CD14-positive monocyte (primary cell): ENCODE measurements around the gene KNDC1. TPM values are rescaled to one million over a fixed set of nuclear protein-coding genes. Genes with fewer than 3 reads are reported as not detected.

Source experiments
- DNase-seq, 3 donors: peaks; one replicate each; pipeline ENCODE4 v3.0.0-alpha.2; 2011 to 2022
- H2AFZ ChIP-seq: 2 replicates; pipeline ENCODE4 v1.6.0; 2012; ENCODE audit warnings: mild to moderate bottlenecking, low read depth, low read length, inconsistent platforms; ENCODE audit not compliant: insufficient read depth, poor library complexity, severe bottlenecking
- H3K27ac ChIP-seq, 2 donors: 1 replicate in 1 of 2; 2 replicates in 1 of 2; pipeline ENCODE4 v1.5.1; 2012 to 2013; ENCODE audit warnings: low read length in 2 of 2, control low read depth in 1 of 2, inconsistent platforms in 1 of 2, low read depth in 1 of 2, mild to moderate bottlenecking in 1 of 2
- H3K27me3 ChIP-seq, 2 donors: one replicate each; pipeline versions ENCODE4 v1.6.0 to v1.6.1; 2011 to 2013; ENCODE audit warnings: low read length in 2 of 2; ENCODE audit not compliant: control insufficient read depth in 2 of 2, insufficient read depth in 2 of 2
- H3K36me3 ChIP-seq, 2 donors: replicated peaks in 1 of 2; 1 replicate in 1 of 2; 2 replicates in 1 of 2; pipeline versions ENCODE4 v1.5.1 to v1.6.1; 2012 to 2013; ENCODE audit warnings: low read length in 2 of 2, control low read depth in 1 of 2, inconsistent platforms in 1 of 2, mild to moderate bottlenecking in 1 of 2; ENCODE audit not compliant: insufficient read depth in 2 of 2, control insufficient read depth in 1 of 2
- H3K4me1 ChIP-seq, 2 donors: 1 replicate in 1 of 2; 2 replicates in 1 of 2; pipeline versions ENCODE4 v1.5.1 to v1.6.1; 2012 to 2013; ENCODE audit warnings: low read length in 2 of 2, control low read depth in 1 of 2, inconsistent platforms in 1 of 2, mild to moderate bottlenecking in 1 of 2, moderate library complexity in 1 of 2; ENCODE audit not compliant: insufficient read depth in 2 of 2, control insufficient read depth in 1 of 2
- H3K4me2 ChIP-seq: replicated peaks from 2 replicates; pipeline ENCODE3; 2012; ENCODE audit warnings: low read length, moderate library complexity, mild to moderate bottlenecking; ENCODE audit not compliant: poor library complexity, severe bottlenecking; ENCODE audit errors: extremely low read depth
- H3K4me3 ChIP-seq, 3 experiments: fragments of 200-600 bp in 1 of 3; sonication (generic) in 1 of 3; replicated peaks in 1 of 3; 1 replicate in 2 of 3; 2 replicates in 1 of 3; pipeline ENCODE4 v1.5.1; 2011 to 2013; ENCODE audit warnings: low read length in 3 of 3, mild to moderate bottlenecking in 3 of 3, control low read depth in 2 of 3, low read depth in 2 of 3, inconsistent platforms in 1 of 3, moderate library complexity in 1 of 3
- H3K79me2 ChIP-seq: 2 replicates; pipeline ENCODE4 v1.6.0; 2012; ENCODE audit warnings: mild to moderate bottlenecking, control low read depth, inconsistent platforms, low read length, moderate library complexity; ENCODE audit not compliant: insufficient read depth
- H3K9ac ChIP-seq: 2 replicates; pipeline ENCODE4 v1.6.0; 2017; ENCODE audit warnings: low read length, mild to moderate bottlenecking; ENCODE audit not compliant: insufficient read depth, poor library complexity, severe bottlenecking
- H3K9me3 ChIP-seq, 2 donors: replicated peaks in 1 of 2; 1 replicate in 1 of 2; 2 replicates in 1 of 2; pipeline versions ENCODE4 v1.5.1 to v1.6.1; 2012 to 2013; ENCODE audit warnings: low read length in 2 of 2, control low read depth in 1 of 2; ENCODE audit not compliant: control insufficient read depth in 1 of 2, insufficient read depth in 1 of 2
- H4K20me1 ChIP-seq: 2 replicates; pipeline ENCODE4 v1.6.0; 2012; ENCODE audit warnings: mild to moderate bottlenecking, low read length, control low read depth, moderate library complexity; ENCODE audit not compliant: insufficient read depth
- H3K27ac Mint-ChIP-seq, 7 donors: one replicate each; pipeline ENCODE4 v1.8.0; 2020; ENCODE audit warnings: mild to moderate bottlenecking in 7 of 7, mixed read lengths in 7 of 7, moderate library complexity in 6 of 7, inconsistent platforms in 2 of 7
- H3K27me3 Mint-ChIP-seq, 3 donors: one replicate each; pipeline ENCODE4 v1.8.0; 2021 to 2022; ENCODE audit warnings: low read depth in 3 of 3, mild to moderate bottlenecking in 3 of 3, mixed read lengths in 3 of 3, moderate library complexity in 3 of 3, inconsistent platforms in 1 of 3
- H3K36me3 Mint-ChIP-seq, 2 donors: one replicate each; pipeline ENCODE4 v1.8.0; 2020; ENCODE audit warnings: mixed read lengths in 2 of 2, inconsistent platforms in 1 of 2, mild to moderate bottlenecking in 1 of 2
- H3K4me1 Mint-ChIP-seq: one replicate; pipeline ENCODE4 v1.8.0; 2020; ENCODE audit warnings: mild to moderate bottlenecking, mixed read lengths
- H3K4me3 Mint-ChIP-seq, 2 donors: one replicate each; pipeline ENCODE4 v1.8.0; 2020; ENCODE audit warnings: mild to moderate bottlenecking in 2 of 2, mixed read lengths in 2 of 2, moderate library complexity in 1 of 2
- H3K9me3 Mint-ChIP-seq, 7 donors: one replicate each; pipeline ENCODE4 v1.8.0; 2020 to 2022; ENCODE audit warnings: mixed read lengths in 7 of 7, mild to moderate bottlenecking in 6 of 7, moderate library complexity in 6 of 7, inconsistent platforms in 2 of 7
- WGBS: methylation state at CpG from one replicate; pipeline ENCODE4 v1.1.5; 2013; ENCODE audit warnings: missing lambda C conversion rate; ENCODE audit not compliant: insufficient coverage; 5-methylcytosine and 5-hydroxymethylcytosine counted together
- intact Hi-C, 2 donors: fragments of 100-400 bp; cut with micrococcal nuclease; formaldehyde crosslinking; loops; one replicate each; pipeline versions ENCODE4 v1.15.0 to v1.15.1; 2023
- polyA minus RNA-seq: library from RNA; depleted of rRNA, polyadenylated mRNA; stranded (reverse); fragments of >200 nt; gene quantifications from 2 replicates; pipeline ENCODE4 v1.2.3, GENCODE V29; 2012
- polyA plus RNA-seq, 3 donors: library from polyadenylated mRNA; depleted of rRNA in 1 of 3; unstranded in 2 of 3; stranded (reverse) in 1 of 3; fragments of 300-500 nt in 2 of 3; fragments of >200 nt in 1 of 3; fragmentation: Illumina TruSeq in 2 of 3; gene quantifications; 1 replicate in 2 of 3; 2 replicates in 1 of 3; pipeline ENCODE4 v1.2.3, GENCODE V29; 2012 to 2021
- total RNA-seq, 12 experiments: library from RNA in 1 of 12; stranded (reverse) in 1 of 12; fragments of 120-200 nt in 1 of 12; gene quantifications; one replicate each; pipeline ENCODE4 v1.2.4 and lab custom pipeline; 2013 to 2026; ENCODE audit warnings: mixed read lengths in 6 of 12, inconsistent platforms in 1 of 12
- TF ChIP-seq, protein P1 (sequence below): fragments of 200-600 bp; IDR thresholded peaks from one replicate; pipeline ENCODE4 v1.8.0; 2022; ENCODE audit warnings: antibody characterized with exemption, mild to moderate bottlenecking

Gene KNDC1, protein sequence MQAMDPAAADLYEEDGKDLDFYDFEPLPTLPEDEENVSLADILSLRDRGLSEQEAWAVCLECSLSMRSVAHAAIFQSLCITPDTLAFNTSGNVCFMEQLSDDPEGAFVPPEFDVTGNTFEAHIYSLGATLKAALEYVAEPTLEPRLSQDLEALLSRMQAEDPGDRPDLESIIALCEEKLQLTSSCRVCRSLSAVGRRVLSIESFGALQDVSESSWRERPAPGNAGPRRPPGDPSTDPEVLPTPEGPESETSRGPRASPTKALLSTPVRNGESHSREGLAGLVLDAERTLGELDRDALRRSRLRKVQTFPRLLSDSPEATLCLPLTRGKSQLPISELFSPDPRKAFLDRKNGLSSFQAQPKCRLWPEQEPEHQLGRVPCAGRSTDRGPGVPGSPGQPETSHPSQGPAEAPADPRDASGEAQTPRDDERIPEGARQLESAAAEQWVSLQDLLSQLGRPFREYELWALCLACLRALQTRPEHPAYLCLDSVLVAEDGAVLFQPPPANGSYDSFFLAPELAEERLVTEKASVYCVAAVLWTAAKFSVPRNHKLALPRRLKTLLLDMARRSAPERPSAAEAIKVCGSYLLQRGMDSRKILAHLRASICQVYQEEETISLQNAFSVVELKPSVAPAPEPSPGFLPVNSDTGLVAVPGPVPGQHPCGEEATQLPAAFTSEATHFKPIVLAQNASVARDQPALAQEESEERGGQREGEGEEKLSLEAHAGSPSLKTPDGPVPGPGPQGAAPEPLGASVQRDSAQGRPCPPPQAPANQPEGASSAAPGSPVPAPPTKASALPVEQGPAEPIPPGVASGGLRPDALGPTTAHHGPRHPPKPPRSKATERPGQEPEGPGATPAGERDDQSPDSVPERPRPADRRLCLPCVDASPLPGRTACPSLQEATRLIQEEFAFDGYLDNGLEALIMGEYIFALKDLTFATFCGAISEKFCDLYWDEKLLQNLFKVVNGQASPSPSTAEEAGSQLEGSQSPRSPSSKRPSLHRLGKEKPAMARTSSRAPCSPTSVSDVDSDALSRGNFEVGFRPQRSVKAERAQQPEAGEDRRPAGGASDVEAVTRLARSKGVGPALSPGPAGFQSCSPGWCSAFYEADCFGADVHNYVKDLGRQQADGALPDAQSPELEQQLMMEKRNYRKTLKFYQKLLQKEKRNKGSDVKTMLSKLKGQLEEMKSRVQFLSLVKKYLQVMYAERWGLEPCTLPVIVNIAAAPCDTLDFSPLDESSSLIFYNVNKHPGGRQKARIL (N-terminal part only)
- 0.62 TPM for total RNA-seq (2013)
- under 1 TPM in 2 of 3 donors, not detected in 1; 0.22 to 0.80 TPM for polyA plus RNA-seq
- 0.83 and 1.4 TPM in 2 replicates for polyA minus RNA-seq
- total RNA-seq (lab: John Stamatoyannopoulos, UW), result 0.96 to 6.9 (median 3.0) reads per million in 11 experiments

DNA sequence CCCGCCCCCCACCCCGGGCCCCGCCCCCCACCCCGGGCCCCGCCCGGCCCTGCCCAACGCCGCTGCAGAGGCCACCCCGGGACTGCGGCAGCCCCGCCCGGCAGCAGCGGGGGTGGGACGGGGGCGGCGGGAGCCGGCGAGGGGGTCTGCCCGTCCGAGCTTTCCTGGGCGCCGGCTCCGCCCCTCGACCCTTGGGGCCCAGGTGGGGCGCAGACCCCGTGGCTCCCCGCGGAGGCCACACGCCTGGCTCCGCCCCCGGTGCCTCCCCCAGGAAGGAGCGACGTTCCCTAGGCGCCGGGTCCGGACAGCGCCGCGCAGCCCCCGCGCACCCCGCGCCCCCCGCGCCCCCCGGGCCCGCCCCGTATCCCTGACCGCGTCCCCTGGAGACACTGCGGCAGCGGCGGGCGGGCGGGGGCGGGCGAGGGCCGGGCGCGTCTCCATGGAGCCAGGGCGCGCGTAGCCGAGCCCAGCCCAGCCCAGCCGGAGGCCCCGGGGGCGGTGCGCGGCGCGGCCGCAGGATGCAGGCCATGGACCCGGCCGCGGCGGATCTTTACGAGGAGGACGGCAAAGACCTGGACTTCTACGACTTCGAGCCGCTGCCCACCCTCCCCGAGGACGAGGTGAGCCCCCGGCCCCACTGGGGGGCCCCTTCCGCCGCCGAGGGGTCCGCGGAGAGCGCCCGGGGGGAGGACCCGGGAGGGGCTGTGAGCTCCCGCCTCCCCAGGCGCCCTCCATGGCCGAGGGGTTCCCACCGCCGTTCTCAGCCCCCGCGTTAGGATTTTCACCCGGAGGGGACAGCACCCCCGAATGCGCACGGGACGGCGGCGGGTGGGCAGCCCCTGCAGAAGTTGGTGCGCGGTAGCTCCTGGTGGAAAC, at the start of gene KNDC1:
KNDC1 (plus strand) TSS at position 270 of the 876 bp plus-strand sequence; CDS start at position 519, 249 bp downstream.
- Histone ChIP-seq H2AFZ (no peak within 1 kb of the TSS), H3K4me2 (peak within 1 kb of the TSS; percentile 49), H3K4me1 (peaks cover 0 to 3% of the 10 kb centered on the region in 2 donors), H3K9ac (no peak within 1 kb of the TSS), H3K79me2 (no peaks in the 10 kb centered on the region), H3K27ac (no peak within 1 kb of the TSS), H3K9me3 (no peaks in the 10 kb centered on the region), H3K27me3 (peaks cover 13 to 41% of the 10 kb centered on the region in 2 donors), H3K36me3 (no peaks in the 10 kb centered on the region), H3K4me3 (peak within 1 kb of the TSS; percentile 9 to 47 (median 16)), H4K20me1 (no peaks in the 10 kb centered on the region)
- TF ChIP-seq, protein P1, sequence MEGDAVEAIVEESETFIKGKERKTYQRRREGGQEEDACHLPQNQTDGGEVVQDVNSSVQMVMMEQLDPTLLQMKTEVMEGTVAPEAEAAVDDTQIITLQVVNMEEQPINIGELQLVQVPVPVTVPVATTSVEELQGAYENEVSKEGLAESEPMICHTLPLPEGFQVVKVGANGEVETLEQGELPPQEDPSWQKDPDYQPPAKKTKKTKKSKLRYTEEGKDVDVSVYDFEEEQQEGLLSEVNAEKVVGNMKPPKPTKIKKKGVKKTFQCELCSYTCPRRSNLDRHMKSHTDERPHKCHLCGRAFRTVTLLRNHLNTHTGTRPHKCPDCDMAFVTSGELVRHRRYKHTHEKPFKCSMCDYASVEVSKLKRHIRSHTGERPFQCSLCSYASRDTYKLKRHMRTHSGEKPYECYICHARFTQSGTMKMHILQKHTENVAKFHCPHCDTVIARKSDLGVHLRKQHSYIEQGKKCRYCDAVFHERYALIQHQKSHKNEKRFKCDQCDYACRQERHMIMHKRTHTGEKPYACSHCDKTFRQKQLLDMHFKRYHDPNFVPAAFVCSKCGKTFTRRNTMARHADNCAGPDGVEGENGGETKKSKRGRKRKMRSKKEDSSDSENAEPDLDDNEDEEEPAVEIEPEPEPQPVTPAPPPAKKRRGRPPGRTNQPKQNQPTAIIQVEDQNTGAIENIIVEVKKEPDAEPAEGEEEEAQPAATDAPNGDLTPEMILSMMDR, result no peak
- Mint-ChIP-seq H3K36me3 (no peaks in the 10 kb centered on the region), H3K4me1 (no peaks in the 10 kb centered on the region), H3K9me3 (peaks cover 0 to 3% (median 0%) of the 10 kb centered on the region in 7 donors), H3K4me3 (peak within 1 kb of the TSS; percentile 16 to 72), H3K27ac (no peak within 1 kb of the TSS), H3K27me3 (peaks cover 25 to 53% (median 41%) of the 10 kb centered on the region in 3 donors)
- DNase-seq, result no peak
- under 1% methylated on average over 88 of the region's 108 CpGs for WGBS
- intact Hi-C loops, result no loop called here
